OCI-LY7 (cell line): ENCODE measurements around the gene COX6A1. TPM values are rescaled to one million over a fixed set of nuclear protein-coding genes. Genes with fewer than 3 reads are reported as not detected.

Experiments used
- BruUV-seq: library from RNA; stranded (reverse); fragments of 400-500 nt; replicated peaks from 2 replicates; lab custom pipeline; 2021; lab: Mats Ljungman, UMichigan
- CTCF ChIA-PET: fragments of 300-600 bp; sonication (Branson Sonifier 250); formaldehyde crosslinking; loops from one replicate; lab custom pipeline; 2022; ENCODE audit warnings: antibody characterized with exemption; ENCODE audit not compliant: unreplicated experiment; lab: Charles Lee
- POLR2A ChIA-PET: fragments of 300-600 bp; sonication (Branson Sonifier 250); formaldehyde crosslinking; loops from one replicate; lab custom pipeline; 2022; ENCODE audit warnings: antibody characterized with exemption; lab: Charles Lee
- DNase-seq: peaks from one replicate; pipeline ENCODE4 v3.0.0-alpha.2; 2015; ENCODE audit warnings: low spot score
- H2AFZ ChIP-seq: fragments of 200-600 bp; sonication (generic), shearing (Covaris generic); 2 replicates; pipeline ENCODE4 v1.6.1; 2014; ENCODE audit warnings: mild to moderate bottlenecking, antibody characterized with exemption, low read length, moderate library complexity
- H3K27ac ChIP-seq: fragments of 200-600 bp; sonication (generic); 2 replicates; pipeline ENCODE4 v1.5.1; 2014; ENCODE audit warnings: mixed run types, low read depth, mild to moderate bottlenecking, moderate library complexity, low read length, inconsistent platforms; ENCODE audit not compliant: poor library complexity, severe bottlenecking
- H3K36me3 ChIP-seq: fragments of 200-600 bp; sonication (generic); 2 replicates; pipeline ENCODE4 v1.6.1; 2014; ENCODE audit warnings: mild to moderate bottlenecking, antibody characterized with exemption, low read length, moderate library complexity, mixed read lengths; ENCODE audit not compliant: insufficient read depth
- H3K4me1 ChIP-seq: fragments of 200-600 bp; sonication (generic); 2 replicates; pipeline ENCODE4 v1.5.1; 2014; ENCODE audit warnings: mild to moderate bottlenecking, low read length; ENCODE audit not compliant: insufficient read depth, poor library complexity, severe bottlenecking
- H3K4me2 ChIP-seq: fragments of 200-600 bp; sonication (generic); 2 replicates; pipeline ENCODE4 v1.6.1; 2014; ENCODE audit warnings: mild to moderate bottlenecking, low read length
- H3K4me3 ChIP-seq: fragments of 200-600 bp; sonication (generic); 2 replicates; pipeline ENCODE4 v1.5.1; 2014; ENCODE audit warnings: mild to moderate bottlenecking, low read depth, low read length; ENCODE audit not compliant: poor library complexity, severe bottlenecking
- H3K79me2 ChIP-seq: fragments of 200-600 bp; sonication (generic); 2 replicates; pipeline ENCODE4 v1.6.1; 2016; ENCODE audit warnings: low read depth, mild to moderate bottlenecking, low read length, moderate library complexity, mixed read lengths; ENCODE audit not compliant: insufficient read depth
- H3K9me2 ChIP-seq: fragments of 200-600 bp; sonication (generic); 2 replicates; pipeline ENCODE4 v1.6.1; 2016; ENCODE audit warnings: mild to moderate bottlenecking, low read length, mixed read lengths; ENCODE audit not compliant: insufficient read depth
- H3K9me3 ChIP-seq: fragments of 200-600 bp; sonication (generic); 2 replicates; pipeline ENCODE4 v1.6.1; 2014; ENCODE audit warnings: mild to moderate bottlenecking, mixed run types, low read length, mixed read lengths
- H4K20me1 ChIP-seq: fragments of 200-600 bp; sonication (generic); 2 replicates; pipeline ENCODE4 v1.6.1; 2014; ENCODE audit warnings: mild to moderate bottlenecking, antibody characterized with exemption, low read length, moderate library complexity, mixed read lengths; ENCODE audit not compliant: insufficient read depth
- EZH2phosphoT487 ChIP-seq: fragments of 200-600 bp; sonication (generic); IDR thresholded peaks from 2 replicates; pipeline ENCODE4 v1.6.1; 2018; ENCODE audit warnings: low read depth, borderline replicate concordance, mild to moderate bottlenecking, mixed run types, antibody characterized with exemption, low read length, moderate library complexity, mixed read lengths
- intact Hi-C: fragments of 100-400 bp; cut with micrococcal nuclease; formaldehyde crosslinking; loops from one replicate; pipeline ENCODE4 v1.10.0; 2022; ENCODE audit not compliant: unreplicated experiment
- total RNA-seq, 2 experiments: library from RNA; depleted of rRNA in 1 of 2; stranded (reverse); fragments of >200 nt in 1 of 2; shearing (Covaris generic) in 1 of 2; gene quantifications; 2 replicates each; pipeline ENCODE4 v1.2.3, GENCODE V29; 2014 to 2022
- TF ChIP-seq, protein P1 (sequence below): fragments of 200-600 bp; sonication (generic); conservative IDR thresholded peaks from 2 replicates; pipeline ENCODE4 v1.5.1; 2014; ENCODE audit warnings: mild to moderate bottlenecking, antibody characterized with exemption, low read length, moderate library complexity, mixed read lengths

Gene COX6A1
- total RNA-seq, 2 experiments from 2014 or later: 449 to 591 TPM

DNA sequence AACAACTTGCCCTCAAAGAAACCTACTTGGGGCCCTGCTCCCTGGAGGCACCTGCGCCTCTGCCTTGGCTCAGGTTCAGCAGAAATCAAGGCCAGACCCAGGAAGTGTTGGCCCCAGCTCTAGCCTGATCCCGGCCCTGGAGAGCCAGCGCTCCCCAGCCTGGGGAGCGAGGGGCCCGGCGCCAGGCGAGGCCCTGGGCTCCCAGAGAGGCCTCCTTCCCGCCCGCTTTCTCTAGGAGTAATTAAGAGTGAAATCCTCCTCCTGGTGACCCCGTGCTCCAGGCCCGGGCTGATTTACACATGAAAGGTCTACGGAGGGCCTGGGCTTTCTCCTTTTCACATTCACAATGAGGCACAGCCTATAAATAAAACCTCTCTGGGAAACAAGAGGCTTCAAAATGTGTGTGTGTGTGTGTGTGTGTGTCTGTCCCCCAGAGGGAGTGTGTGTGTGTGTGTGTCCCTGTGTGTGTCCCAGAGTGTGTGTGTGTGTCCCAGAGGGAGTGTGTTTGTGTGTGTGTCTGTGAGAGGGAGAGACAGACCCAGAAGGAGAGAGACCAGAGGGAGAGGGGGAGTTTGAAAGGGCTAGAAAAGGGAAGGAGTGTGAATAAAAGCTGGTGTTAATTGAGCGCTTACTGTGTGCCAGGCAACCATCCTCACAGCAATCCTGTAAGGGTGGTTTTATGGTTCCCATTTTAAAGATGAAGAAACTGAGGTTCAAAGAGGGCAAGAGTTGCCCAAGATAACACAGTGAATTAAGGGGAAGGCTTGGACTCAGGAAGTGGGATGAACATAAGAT, 23.8 kb upstream of the COX6A1 start:
- Histone ChIP-seq H4K20me1 (no peaks in the 10 kb centered on the region), H3K27ac (no peak overlapping the region), H3K4me1 (no peaks in the 10 kb centered on the region), H3K9me2 (no peaks in the 10 kb centered on the region), H3K4me3 (no peak overlapping the region), H3K4me2 (no peak overlapping the region), H3K36me3 (no peaks in the 10 kb centered on the region), H2AFZ (no peak overlapping the region), H3K79me2 (no peaks in the 10 kb centered on the region), H3K9me3 (no peaks in the 10 kb centered on the region)
- ChIA-PET POLR2A (no interaction called here), CTCF (no interaction called here)
- DNase-seq: no peak
- intact Hi-C loops: no loop called here
- no TSS peak for BruUV-seq
- TF ChIP-seq, protein P1, sequence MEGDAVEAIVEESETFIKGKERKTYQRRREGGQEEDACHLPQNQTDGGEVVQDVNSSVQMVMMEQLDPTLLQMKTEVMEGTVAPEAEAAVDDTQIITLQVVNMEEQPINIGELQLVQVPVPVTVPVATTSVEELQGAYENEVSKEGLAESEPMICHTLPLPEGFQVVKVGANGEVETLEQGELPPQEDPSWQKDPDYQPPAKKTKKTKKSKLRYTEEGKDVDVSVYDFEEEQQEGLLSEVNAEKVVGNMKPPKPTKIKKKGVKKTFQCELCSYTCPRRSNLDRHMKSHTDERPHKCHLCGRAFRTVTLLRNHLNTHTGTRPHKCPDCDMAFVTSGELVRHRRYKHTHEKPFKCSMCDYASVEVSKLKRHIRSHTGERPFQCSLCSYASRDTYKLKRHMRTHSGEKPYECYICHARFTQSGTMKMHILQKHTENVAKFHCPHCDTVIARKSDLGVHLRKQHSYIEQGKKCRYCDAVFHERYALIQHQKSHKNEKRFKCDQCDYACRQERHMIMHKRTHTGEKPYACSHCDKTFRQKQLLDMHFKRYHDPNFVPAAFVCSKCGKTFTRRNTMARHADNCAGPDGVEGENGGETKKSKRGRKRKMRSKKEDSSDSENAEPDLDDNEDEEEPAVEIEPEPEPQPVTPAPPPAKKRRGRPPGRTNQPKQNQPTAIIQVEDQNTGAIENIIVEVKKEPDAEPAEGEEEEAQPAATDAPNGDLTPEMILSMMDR: no peak
- TF ChIP-seq EZH2phosphoT487: no peak

DNA sequence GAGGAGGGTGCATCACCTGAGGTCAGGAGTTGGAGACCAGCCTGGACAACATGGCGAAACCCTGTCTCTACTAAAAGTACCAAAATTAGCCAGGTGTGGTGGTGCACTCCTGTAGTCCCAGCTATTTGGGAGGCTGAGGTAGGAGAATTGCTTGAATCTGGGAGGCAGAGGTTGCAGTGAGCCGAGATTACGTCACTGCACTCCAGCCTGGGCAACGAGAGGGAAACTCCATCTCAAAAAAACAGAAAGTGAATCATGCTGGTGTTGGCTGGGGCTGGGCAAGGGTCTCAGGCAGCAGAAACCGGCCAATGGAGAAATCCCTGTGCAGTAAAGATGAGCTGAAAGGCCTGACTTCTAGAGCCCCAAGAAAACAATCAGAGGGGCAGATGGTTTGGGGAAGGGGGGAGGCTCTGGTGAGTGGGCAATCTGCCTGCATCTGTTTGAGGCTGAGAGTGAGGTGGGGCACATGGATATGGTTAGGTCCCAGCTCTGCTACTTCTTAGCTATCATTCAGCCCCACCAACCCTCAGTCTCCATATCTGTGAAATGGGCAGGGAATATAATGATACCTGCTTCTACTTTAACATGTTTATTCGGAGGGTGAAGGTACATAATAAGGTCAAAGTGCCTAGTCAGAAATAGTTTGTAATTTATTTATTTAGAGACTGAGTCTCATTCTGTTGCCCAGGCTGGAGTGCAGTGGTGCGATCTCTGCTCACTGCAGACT, 21.3 kb upstream of the COX6A1 start:
- ChIA-PET CTCF (interaction anchor here (1.0 kb wide), 1 partner anchor 41 kb away, joined by 3 read pairs; no protein-coding TSS in a partner anchor), POLR2A (no interaction called here)
- no peaks in the 10 kb centered on the region for H3K79me2 ChIP-seq
- H3K4me1 ChIP-seq: no peaks in the 10 kb centered on the region
- H4K20me1 ChIP-seq: no peaks in the 10 kb centered on the region
- TF ChIP-seq EZH2phosphoT487: no peak
- TF ChIP-seq, protein P1: no peak
- no peak overlapping the region for H3K4me3 ChIP-seq
- no peak overlapping the region for H2AFZ ChIP-seq
- no TSS peak for BruUV-seq
- no peak for DNase-seq
- no peaks in the 10 kb centered on the region for H3K36me3 ChIP-seq
- no peaks in the 10 kb centered on the region for H3K9me2 ChIP-seq
- H3K4me2 ChIP-seq: no peak overlapping the region
- no peak overlapping the region for H3K27ac ChIP-seq
- H3K9me3 ChIP-seq: no peaks in the 10 kb centered on the region
- intact Hi-C loops: no loop called here
